Coronary artery (tissue), 2 donors: Measurements from ENCODE around the gene GOT1.

Experiments
- DNase-seq: peaks from one replicate; pipeline ENCODE4 v3.0.0-alpha.2; 2017; ENCODE audit warnings: low spot score
- H3K27ac ChIP-seq, 2 donors: fragments of 200-600 bp; sonication (generic); one replicate each; pipeline ENCODE4 v1.5.1; 2016 to 2019
- H3K4me3 ChIP-seq: fragments of 200-600 bp; sonication (generic); 2 replicates; pipeline ENCODE4 v1.5.1; 2016; ENCODE audit warnings: mild to moderate bottlenecking, moderate library complexity
- TF ChIP-seq, protein P1 (sequence below): fragments of 200-600 bp; sonication (generic); IDR thresholded peaks from one replicate; pipeline ENCODE4 v1.5.1; 2019; ENCODE audit warnings: antibody characterized with exemption

The GOT1 gene

GRCh38 chr10:99450156-99450555, 19.7 kb upstream of the GOT1 start:
- no peak for DNase-seq

DNA sequence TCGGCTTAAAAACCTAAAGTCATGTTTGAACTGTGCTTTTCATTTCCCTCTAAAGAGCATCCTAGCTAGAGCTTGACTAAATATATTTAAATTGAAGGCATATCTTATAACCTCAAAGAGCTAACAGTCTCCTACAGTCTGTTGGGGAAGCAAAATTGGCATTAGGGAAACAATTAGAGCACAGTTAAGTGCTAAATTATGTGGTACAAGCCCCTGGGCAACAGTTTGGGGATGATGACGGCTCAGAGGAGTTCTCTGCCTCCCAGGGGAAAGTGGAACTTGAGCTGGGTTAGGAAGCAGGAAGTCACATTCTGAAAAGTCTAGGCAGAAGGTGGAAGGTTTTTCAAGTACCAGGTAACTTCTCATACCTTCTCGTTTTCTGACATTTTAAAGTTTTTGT, 18.6 kb upstream of the GOT1 start:
- no peak for DNase-seq
- Histone ChIP-seq H3K4me3 (no peak overlapping the region), H3K27ac (no peak overlapping the region)
- TF ChIP-seq, protein P1, sequence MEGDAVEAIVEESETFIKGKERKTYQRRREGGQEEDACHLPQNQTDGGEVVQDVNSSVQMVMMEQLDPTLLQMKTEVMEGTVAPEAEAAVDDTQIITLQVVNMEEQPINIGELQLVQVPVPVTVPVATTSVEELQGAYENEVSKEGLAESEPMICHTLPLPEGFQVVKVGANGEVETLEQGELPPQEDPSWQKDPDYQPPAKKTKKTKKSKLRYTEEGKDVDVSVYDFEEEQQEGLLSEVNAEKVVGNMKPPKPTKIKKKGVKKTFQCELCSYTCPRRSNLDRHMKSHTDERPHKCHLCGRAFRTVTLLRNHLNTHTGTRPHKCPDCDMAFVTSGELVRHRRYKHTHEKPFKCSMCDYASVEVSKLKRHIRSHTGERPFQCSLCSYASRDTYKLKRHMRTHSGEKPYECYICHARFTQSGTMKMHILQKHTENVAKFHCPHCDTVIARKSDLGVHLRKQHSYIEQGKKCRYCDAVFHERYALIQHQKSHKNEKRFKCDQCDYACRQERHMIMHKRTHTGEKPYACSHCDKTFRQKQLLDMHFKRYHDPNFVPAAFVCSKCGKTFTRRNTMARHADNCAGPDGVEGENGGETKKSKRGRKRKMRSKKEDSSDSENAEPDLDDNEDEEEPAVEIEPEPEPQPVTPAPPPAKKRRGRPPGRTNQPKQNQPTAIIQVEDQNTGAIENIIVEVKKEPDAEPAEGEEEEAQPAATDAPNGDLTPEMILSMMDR: no peak

More at GRCh38 chr10:99450156-99450555, 19.7 kb upstream of the GOT1 start:
- Histone ChIP-seq H3K27ac (no peak overlapping the region), H3K4me3 (no peak overlapping the region)
- TF ChIP-seq, protein P1: no peak

DNA sequence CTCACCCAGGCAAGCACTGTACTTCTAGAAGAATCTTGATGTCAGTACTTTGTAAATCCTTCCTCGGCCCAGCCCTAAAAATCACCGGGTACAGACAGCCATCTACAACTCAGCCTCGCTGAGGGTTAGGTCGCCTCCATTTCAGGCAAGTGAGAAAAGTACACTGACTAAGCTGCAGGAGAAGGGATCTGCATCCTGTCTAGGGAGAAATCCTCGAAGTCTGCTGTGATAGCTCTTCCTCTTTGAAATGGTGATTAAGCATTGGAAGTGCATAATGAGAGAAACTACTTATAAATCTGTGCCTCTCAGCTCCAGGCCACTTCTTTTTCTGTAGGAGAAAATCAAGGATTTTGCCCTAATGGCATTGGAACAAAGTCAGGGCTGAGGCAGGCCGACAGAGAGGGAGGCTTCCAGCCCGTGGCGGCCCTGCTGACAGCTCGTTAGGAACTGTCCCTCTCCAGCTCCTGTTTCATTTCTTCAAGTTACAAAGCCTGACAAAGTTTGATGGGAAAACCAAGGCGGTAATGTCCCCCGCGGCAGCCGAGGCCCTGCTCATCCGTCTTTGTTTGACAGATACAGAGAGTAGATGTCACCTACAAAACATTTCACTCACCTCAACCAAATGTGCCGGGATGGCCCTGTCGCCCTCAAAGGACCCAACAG, 14.1 kb upstream of the GOT1 start:
- TF ChIP-seq, protein P1: no peak
- Histone ChIP-seq H3K27ac (no peak overlapping the region), H3K4me3 (no peak overlapping the region)
- no peak for DNase-seq

DNA sequence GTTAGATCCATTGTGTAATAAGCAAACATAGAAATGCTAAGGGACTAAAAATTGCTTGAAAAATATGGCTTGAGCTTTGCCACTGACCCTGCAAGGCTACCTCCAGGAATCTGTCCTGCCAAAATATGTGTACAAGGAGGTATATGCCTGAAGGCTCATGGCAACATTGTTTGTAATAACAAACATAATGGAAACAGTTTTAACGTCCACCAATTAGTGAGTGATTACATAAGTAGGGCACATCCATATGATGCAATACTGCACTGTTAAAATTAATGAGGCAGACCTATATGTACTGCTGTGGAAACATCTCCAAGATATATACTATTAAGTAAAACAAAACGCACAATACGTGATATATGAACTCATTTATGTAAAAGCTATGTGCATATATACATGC, 13.1 kb upstream of the GOT1 start:
- Histone ChIP-seq H3K27ac (no peak overlapping the region), H3K4me3 (no peak overlapping the region)
- TF ChIP-seq, protein P1: no peak
- DNase-seq: no peak

DNA sequence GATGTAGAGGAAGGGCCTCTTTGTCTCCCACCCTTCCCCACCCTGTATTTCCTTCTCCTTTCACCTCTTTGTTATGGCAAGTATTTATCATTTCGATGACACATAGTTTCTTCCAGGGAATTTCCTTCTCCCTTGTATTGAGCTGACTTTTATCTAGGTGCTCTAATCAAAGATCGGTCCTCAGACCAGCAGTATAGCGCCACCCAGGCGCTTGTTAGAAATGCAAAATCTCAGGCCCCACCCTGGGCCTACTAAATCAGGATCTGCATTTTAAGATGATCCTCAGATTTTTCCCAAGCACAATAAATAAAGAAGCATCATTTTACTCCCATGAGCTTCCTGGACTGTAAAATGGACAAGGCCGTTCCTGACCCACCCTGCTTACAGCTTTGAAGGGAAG, 12.0 kb upstream of the GOT1 start:
- TF ChIP-seq, protein P1: no peak
- no peak overlapping the region for H3K4me3 ChIP-seq
- no peak overlapping the region for H3K27ac ChIP-seq
- DNase-seq: no peak

DNA sequence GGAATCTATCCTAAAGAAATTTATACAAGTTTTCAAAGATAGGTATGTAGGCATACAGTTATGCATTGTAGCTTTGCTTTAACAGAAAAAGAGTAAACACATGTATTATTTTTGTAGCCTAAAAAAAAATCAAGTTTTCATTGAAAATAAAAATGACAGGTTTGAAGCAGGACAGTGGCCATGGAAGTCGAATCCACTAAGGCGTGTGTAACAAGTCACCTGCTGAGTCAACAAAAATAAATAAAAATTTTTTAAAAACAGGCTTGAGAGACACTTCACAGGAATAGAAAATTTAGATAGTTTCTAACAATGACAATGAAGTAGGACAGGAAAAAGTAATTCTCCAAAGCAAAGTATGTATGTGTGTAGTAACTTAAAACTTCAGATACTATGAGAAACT, 8.5 kb upstream of the GOT1 start:
- Histone ChIP-seq H3K4me3 (no peak overlapping the region), H3K27ac (no peak overlapping the region)
- no peak for DNase-seq
- TF ChIP-seq, protein P1: no peak

DNA sequence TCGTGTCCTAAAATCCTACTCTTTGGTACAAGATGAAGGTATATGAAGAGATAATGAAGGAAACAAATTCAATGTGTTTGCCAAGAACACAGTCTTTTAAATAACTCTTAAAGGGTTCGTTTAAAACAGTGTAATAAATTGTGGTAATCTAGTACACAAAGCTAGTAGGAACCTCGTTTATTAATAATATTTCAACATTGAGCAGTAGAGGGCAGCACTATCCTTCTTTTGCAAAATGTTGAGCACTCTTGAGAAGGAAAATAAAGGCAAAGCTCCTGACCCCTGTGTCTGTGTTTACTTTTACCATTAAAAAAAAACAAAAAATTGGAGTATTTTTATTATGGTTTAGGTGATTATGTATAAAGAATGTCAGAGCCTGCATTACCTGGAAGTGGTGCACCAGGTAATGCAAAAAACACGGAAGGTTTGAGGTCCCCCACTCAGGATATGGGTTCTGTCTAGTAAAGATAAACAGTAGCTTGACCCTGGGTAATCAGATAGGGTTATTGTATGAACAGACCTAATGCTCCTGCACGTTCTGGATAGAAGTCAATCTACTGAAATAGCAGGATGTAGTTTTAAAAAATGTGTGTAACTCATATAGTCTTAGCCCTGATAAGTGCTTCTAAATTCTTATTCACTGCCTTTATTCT, 5.7 kb upstream of the GOT1 start:
- TF ChIP-seq, protein P1: no peak
- no peak for DNase-seq
- Histone ChIP-seq H3K27ac (no peak overlapping the region), H3K4me3 (no peak overlapping the region)
